ENCODE measurements around the gene RSPH4A.

DNA sequence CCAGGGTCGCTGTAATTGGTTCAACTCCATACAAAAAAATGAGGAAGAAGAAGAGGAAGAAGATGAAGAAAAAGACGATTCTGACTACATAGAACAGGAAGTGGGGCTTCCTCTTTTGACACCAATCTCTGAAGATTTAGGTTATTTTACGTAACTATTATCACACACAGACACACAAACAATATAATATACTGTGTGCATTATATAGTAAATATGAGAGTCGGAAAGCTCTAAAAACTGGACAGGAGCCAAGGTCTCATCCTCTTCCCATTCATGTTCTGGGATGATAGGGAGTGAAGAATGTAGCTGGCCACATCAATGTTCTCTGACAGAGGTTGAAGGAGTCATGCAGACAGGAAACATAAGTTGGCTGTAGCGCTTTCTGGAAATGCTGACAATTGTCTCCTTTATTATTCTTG, 13.3 kb downstream of the RSPH4A start:
- no peak for TF ChIP-seq HOXC10 (CRISPR knock-in tag; IDR thresholded peaks at IDR 0.05)
- TF ChIP-seq ZNF121 (tag by site-specific recombination; IDR thresholded peaks at IDR 0.05) = no peak
- TF ChIP-seq BCL11A (tag by site-specific recombination; IDR thresholded peaks at IDR 0.05; ENCODE audit: low read depth) = no peak
- TF ChIP-seq ZNF274 (IDR thresholded peaks at IDR 0.05; ENCODE audit: low read length) = no peak
- TF ChIP-seq ZNF274 (tag by site-specific recombination; IDR thresholded peaks at IDR 0.05; ENCODE audit: borderline replicate concordance) = no peak
- TF ChIP-seq, protein P1, sequence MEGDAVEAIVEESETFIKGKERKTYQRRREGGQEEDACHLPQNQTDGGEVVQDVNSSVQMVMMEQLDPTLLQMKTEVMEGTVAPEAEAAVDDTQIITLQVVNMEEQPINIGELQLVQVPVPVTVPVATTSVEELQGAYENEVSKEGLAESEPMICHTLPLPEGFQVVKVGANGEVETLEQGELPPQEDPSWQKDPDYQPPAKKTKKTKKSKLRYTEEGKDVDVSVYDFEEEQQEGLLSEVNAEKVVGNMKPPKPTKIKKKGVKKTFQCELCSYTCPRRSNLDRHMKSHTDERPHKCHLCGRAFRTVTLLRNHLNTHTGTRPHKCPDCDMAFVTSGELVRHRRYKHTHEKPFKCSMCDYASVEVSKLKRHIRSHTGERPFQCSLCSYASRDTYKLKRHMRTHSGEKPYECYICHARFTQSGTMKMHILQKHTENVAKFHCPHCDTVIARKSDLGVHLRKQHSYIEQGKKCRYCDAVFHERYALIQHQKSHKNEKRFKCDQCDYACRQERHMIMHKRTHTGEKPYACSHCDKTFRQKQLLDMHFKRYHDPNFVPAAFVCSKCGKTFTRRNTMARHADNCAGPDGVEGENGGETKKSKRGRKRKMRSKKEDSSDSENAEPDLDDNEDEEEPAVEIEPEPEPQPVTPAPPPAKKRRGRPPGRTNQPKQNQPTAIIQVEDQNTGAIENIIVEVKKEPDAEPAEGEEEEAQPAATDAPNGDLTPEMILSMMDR (tag by site-specific recombination; IDR thresholded peaks at IDR 0.05) = no peak
- TF ChIP-seq TRIM28 (IDR thresholded peaks at IDR 0.05; ENCODE audit: borderline replicate concordance, low read length) = no peak
- no peak for TF ChIP-seq TCF7L2 (IDR thresholded peaks at IDR 0.05; ENCODE audit: borderline replicate concordance, low read depth, low read length)
- TF ChIP-seq, protein P2, sequence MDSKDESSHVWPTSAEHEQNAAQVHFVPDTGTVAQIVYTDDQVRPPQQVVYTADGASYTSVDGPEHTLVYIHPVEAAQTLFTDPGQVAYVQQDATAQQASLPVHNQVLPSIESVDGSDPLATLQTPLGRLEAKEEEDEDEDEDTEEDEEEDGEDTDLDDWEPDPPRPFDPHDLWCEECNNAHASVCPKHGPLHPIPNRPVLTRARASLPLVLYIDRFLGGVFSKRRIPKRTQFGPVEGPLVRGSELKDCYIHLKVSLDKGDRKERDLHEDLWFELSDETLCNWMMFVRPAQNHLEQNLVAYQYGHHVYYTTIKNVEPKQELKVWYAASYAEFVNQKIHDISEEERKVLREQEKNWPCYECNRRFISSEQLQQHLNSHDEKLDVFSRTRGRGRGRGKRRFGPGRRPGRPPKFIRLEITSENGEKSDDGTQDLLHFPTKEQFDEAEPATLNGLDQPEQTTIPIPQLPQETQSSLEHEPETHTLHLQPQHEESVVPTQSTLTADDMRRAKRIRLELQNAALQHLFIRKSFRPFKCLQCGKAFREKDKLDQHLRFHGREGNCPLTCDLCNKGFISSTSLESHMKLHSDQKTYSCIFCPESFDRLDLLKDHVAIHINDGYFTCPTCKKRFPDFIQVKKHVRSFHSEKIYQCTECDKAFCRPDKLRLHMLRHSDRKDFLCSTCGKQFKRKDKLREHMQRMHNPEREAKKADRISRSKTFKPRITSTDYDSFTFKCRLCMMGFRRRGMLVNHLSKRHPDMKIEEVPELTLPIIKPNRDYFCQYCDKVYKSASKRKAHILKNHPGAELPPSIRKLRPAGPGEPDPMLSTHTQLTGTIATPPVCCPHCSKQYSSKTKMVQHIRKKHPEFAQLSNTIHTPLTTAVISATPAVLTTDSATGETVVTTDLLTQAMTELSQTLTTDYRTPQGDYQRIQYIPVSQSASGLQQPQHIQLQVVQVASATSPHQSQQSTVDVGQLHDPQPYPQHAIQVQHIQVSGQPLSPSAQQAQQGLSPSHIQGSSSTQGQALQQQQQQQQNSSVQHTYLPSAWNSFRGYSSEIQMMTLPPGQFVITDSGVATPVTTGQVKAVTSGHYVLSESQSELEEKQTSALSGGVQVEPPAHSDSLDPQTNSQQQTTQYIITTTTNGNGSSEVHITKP (tag by site-specific recombination; IDR thresholded peaks at IDR 0.05) = no peak
- TF ChIP-seq ZNF561 (tag by site-specific recombination; IDR thresholded peaks at IDR 0.05; ENCODE audit: borderline replicate concordance) = no peak
